Activated T-cell treated with anti-CD3 and anti-CD28 coated beads for 48 hours (primary cell): Measurements from ENCODE around the gene BCL7A.

Experiments used
- DNase-seq: peaks from one replicate; pipeline ENCODE4 v3.0.0-alpha.2; 2020; ENCODE audit warnings: low read depth

The BCL7A gene

GRCh38 chr12:122078141-122079032 lies 56.7 kb downstream of the BCL7A start, which contains the start of gene MLXIP:
TSS of gene MLXIP (plus strand) at chr12:122078756. CDS start at chr12:122078854, 98 bp downstream.
- peak; percentile 87 for DNase-seq

GRCh38 chr12:122079033-122079531 lies 57.4 kb downstream of the BCL7A start:
- DNase-seq: peak; percentile 25

- DNase-seq: peak; percentile 12
Observed at GRCh38 chr12:122079532-122080081, 57.9 kb downstream of the BCL7A start.

- DNase-seq: no peak
Observed at GRCh38 chr12:122080149-122081082, 58.7 kb downstream of the BCL7A start.

- peak; percentile 23 for DNase-seq
Observed at GRCh38 chr12:122081083-122081696, 59.5 kb downstream of the BCL7A start.

GRCh38 chr12:122081697-122082221 lies 60.1 kb downstream of the BCL7A start:
- DNase-seq: no peak

GRCh38 chr12:122082621-122083356 lies 61.1 kb downstream of the BCL7A start:
- peak; percentile 18 for DNase-seq

- no peak for DNase-seq
Observed at GRCh38 chr12:122084857-122085405, 63.2 kb downstream of the BCL7A start.

- DNase-seq: no peak
Observed at GRCh38 chr12:122085591-122085990, 63.9 kb downstream of the BCL7A start.

GRCh38 chr12:122086116-122086515 lies 64.4 kb downstream of the BCL7A start:
- DNase-seq: no peak

GRCh38 chr12:122086641-122087285 lies 65.1 kb downstream of the BCL7A start:
- DNase-seq: no peak

- no peak for DNase-seq
Observed at GRCh38 chr12:122087431-122088178, 65.9 kb downstream of the BCL7A start.

- DNase-seq: no peak
Observed at GRCh38 chr12:122088179-122088810, 66.6 kb downstream of the BCL7A start.

- DNase-seq: no peak
Observed at GRCh38 chr12:122089077-122089476, 67.4 kb downstream of the BCL7A start.

GRCh38 chr12:122090759-122091515 lies 69.3 kb downstream of the BCL7A start:
- no peak for DNase-seq

- DNase-seq: no peak
Observed at GRCh38 chr12:122093098-122093883, 71.6 kb downstream of the BCL7A start.

GRCh38 chr12:122094137-122094734 lies 72.6 kb downstream of the BCL7A start:
- DNase-seq: no peak
